Karpas-422 (cell line): ENCODE results near the gene PAK1IP1. TPM values are rescaled to one million over a fixed set of nuclear protein-coding genes. Genes with fewer than 3 reads are reported as not detected.
"Not testable (repeated sequence)": the region's sequence is repeated elsewhere in the genome, so short reads cannot be mapped to it uniquely, and the experiment has no call there.

Experiments used
- DNase-seq: peaks from one replicate; pipeline ENCODE4 v3.0.0-alpha.2; 2015
- H2AFZ ChIP-seq: fragments of 200-600 bp; sonication (generic); 2 replicates; pipeline ENCODE4 v1.6.1; 2014; ENCODE audit warnings: antibody characterized with exemption, low read length, mixed read lengths
- H3K27ac ChIP-seq: fragments of 200-600 bp; sonication (generic); 2 replicates; pipeline ENCODE4 v1.5.1; 2014; ENCODE audit warnings: mild to moderate bottlenecking, low read length, moderate library complexity
- H3K27me3 ChIP-seq: fragments of 200-600 bp; sonication (generic); 2 replicates; pipeline ENCODE4 v1.6.1; 2014; ENCODE audit warnings: low read length, mixed read lengths
- H3K36me3 ChIP-seq: fragments of 200-600 bp; sonication (generic); 2 replicates; pipeline ENCODE4 v1.6.1; 2014; ENCODE audit warnings: low read length, mixed read lengths; ENCODE audit not compliant: insufficient read depth
- H3K4me1 ChIP-seq: fragments of 200-600 bp; sonication (generic); 2 replicates; pipeline ENCODE4 v1.6.1; 2014; ENCODE audit warnings: mild to moderate bottlenecking, low read length, mixed read lengths
- H3K4me2 ChIP-seq: fragments of 200-600 bp; sonication (generic); 2 replicates; pipeline ENCODE4 v1.6.1; 2014; ENCODE audit warnings: low read length, low read depth, mild to moderate bottlenecking; ENCODE audit not compliant: poor library complexity, severe bottlenecking
- H3K4me3 ChIP-seq: fragments of 200-600 bp; sonication (generic); 2 replicates; pipeline ENCODE4 v1.5.1; 2014; ENCODE audit warnings: mild to moderate bottlenecking, antibody characterized with exemption, low read length, mixed read lengths
- H3K79me2 ChIP-seq: fragments of 200-600 bp; sonication (generic); 2 replicates; pipeline ENCODE4 v1.6.1; 2014; ENCODE audit warnings: mild to moderate bottlenecking, low read length, mixed read lengths
- H3K9ac ChIP-seq: fragments of 200-600 bp; sonication (generic); 2 replicates; pipeline ENCODE4 v1.6.0; 2014; ENCODE audit warnings: low read length
- H3K9me2 ChIP-seq: fragments of 200-600 bp; sonication (generic), shearing (Covaris generic); replicated peaks from 2 replicates; pipeline ENCODE4 v1.6.0; 2014; ENCODE audit warnings: mild to moderate bottlenecking, low read length, moderate library complexity; ENCODE audit not compliant: insufficient read depth
- H3K9me3 ChIP-seq: fragments of 300-700, 200-600 bp; sonication (generic); 2 replicates; pipeline ENCODE4 v1.6.1; 2014; ENCODE audit warnings: low read length, mixed read lengths
- H4K20me1 ChIP-seq: fragments of 200-600 bp; sonication (generic); 2 replicates; pipeline ENCODE4 v1.6.1; 2014; ENCODE audit warnings: mild to moderate bottlenecking, antibody characterized with exemption, low read length, low read depth; ENCODE audit not compliant: insufficient read depth
- total RNA-seq: library from RNA; depleted of rRNA; stranded (reverse); fragments of >200 nt; shearing (Covaris generic); gene quantifications from 2 replicates; pipeline ENCODE4 v1.2.3, GENCODE V29; 2014; ENCODE audit warnings: low replicate concordance

Gene PAK1IP1
- total RNA-seq, 1 experiment from 2014 or later, result 14.3 TPM

- not testable (repeated sequence) for H3K9me2 ChIP-seq, H3K36me3 ChIP-seq, H3K9ac ChIP-seq, H2AFZ ChIP-seq, H3K4me3 ChIP-seq, H4K20me1 ChIP-seq, H3K79me2 ChIP-seq, H3K9me3 ChIP-seq, H3K27me3 ChIP-seq, H3K4me2 ChIP-seq, DNase-seq, H3K27ac ChIP-seq, H3K4me1 ChIP-seq
These were observed 46.9 kb downstream of the PAK1IP1 start for GRCh38 chr6:10741643-10742042.

GRCh38 chr6:10742251-10742650 is 47.5 kb downstream of the PAK1IP1 start:
- H3K9me2 ChIP-seq, result no peaks in the 10 kb centered on the region
- H3K9ac ChIP-seq, result no peak overlapping the region
- no peaks in the 10 kb centered on the region for H3K27me3 ChIP-seq
- peaks cover 10% of the 10 kb centered on the region for H3K79me2 ChIP-seq
- peaks cover 11% of the 10 kb centered on the region for H3K4me1 ChIP-seq
- H2AFZ ChIP-seq, result no peak overlapping the region
- no peak for DNase-seq
- H3K4me2 ChIP-seq, result no peak overlapping the region
- H3K27ac ChIP-seq, result no peak overlapping the region
- no peak overlapping the region for H3K4me3 ChIP-seq
- H3K9me3 ChIP-seq, result no peaks in the 10 kb centered on the region
- no peaks in the 10 kb centered on the region for H3K36me3 ChIP-seq
- no peaks in the 10 kb centered on the region for H4K20me1 ChIP-seq

- no peak for DNase-seq
- Histone ChIP-seq H3K4me3 (no peak overlapping the region), H3K27ac (no peak overlapping the region), H3K36me3 (no peaks in the 10 kb centered on the region), H4K20me1 (no peaks in the 10 kb centered on the region), H3K27me3 (no peaks in the 10 kb centered on the region), H3K79me2 (peaks cover 19% of the 10 kb centered on the region), H3K9me2 (no peaks in the 10 kb centered on the region), H3K9me3 (no peaks in the 10 kb centered on the region), H3K4me2 (no peak overlapping the region), H3K4me1 (peaks cover 13% of the 10 kb centered on the region), H3K9ac (no peak overlapping the region), H2AFZ (no peak overlapping the region)
These were observed 48.7 kb downstream of the PAK1IP1 start for GRCh38 chr6:10743515-10743914.

- Histone ChIP-seq H4K20me1 (no peaks in the 10 kb centered on the region), H3K79me2 (peaks cover 35% of the 10 kb centered on the region), H3K9ac (no peak overlapping the region), H3K27ac (no peak overlapping the region), H3K9me2 (no peaks in the 10 kb centered on the region), H3K4me3 (no peak overlapping the region), H3K4me2 (no peak overlapping the region), H2AFZ (no peak overlapping the region), H3K4me1 (peaks cover 28% of the 10 kb centered on the region), H3K36me3 (peaks cover 7% of the 10 kb centered on the region; the same call in 1 of the 2 replicates), H3K27me3 (no peaks in the 10 kb centered on the region), H3K9me3 (no peaks in the 10 kb centered on the region)
- DNase-seq, result no peak
These were observed 50.3 kb downstream of the PAK1IP1 start for GRCh38 chr6:10745116-10745515.

- no peaks in the 10 kb centered on the region for H3K9me3 ChIP-seq
- H3K27ac ChIP-seq, result peak overlapping the region; percentile 46; the same call in 1 of the 2 replicates
- peak overlapping the region; percentile 72; the same call in 1 of the 2 replicates for H2AFZ ChIP-seq
- no peaks in the 10 kb centered on the region for H4K20me1 ChIP-seq
- H3K9me2 ChIP-seq, result no peaks in the 10 kb centered on the region
- peak overlapping the region; percentile 88 for H3K9ac ChIP-seq
- H3K4me1 ChIP-seq, result peaks cover 28% of the 10 kb centered on the region
- DNase-seq, result no peak
- H3K79me2 ChIP-seq, result peaks cover 52% of the 10 kb centered on the region
- no peaks in the 10 kb centered on the region for H3K27me3 ChIP-seq
- H3K4me3 ChIP-seq, result peak overlapping the region; percentile 93
- peaks cover 12% of the 10 kb centered on the region; the same call in 1 of the 2 replicates for H3K36me3 ChIP-seq
- peak overlapping the region; percentile 82 for H3K4me2 ChIP-seq
These were observed 52.1 kb downstream of the PAK1IP1 start for GRCh38 chr6:10746915-10747250.

GRCh38 chr6:10747251-10747972 is 52.6 kb downstream of the PAK1IP1 start, which contains the start of gene TMEM14B:
Gene TMEM14B, plus strand, starts transcription at chr6:10747805. Its CDS starts 1,441 bp downstream, at chr6:10749246.
- peak within 1 kb of the TSS; percentile 88 for H3K9ac ChIP-seq
- H3K9me2 ChIP-seq, result no peaks in the 10 kb centered on the region
- H4K20me1 ChIP-seq, result no peaks in the 10 kb centered on the region
- peak within 1 kb of the TSS; percentile 82 for H3K4me2 ChIP-seq
- no peaks in the 10 kb centered on the region for H3K9me3 ChIP-seq
- peak within 1 kb of the TSS; percentile 59; the same call in 1 of the 2 replicates for H3K27ac ChIP-seq
- H3K36me3 ChIP-seq, result peaks cover 12% of the 10 kb centered on the region; the same call in 1 of the 2 replicates
- no peaks in the 10 kb centered on the region for H3K27me3 ChIP-seq
- H3K79me2 ChIP-seq, result peaks cover 53% of the 10 kb centered on the region
- peak within 1 kb of the TSS; percentile 72; the same call in 1 of the 2 replicates for H2AFZ ChIP-seq
- DNase-seq, result peak; percentile 99
- H3K4me1 ChIP-seq, result peaks cover 28% of the 10 kb centered on the region
- peak within 1 kb of the TSS; percentile 93 for H3K4me3 ChIP-seq

GRCh38 chr6:10749734-10750133 is 55.0 kb downstream of the PAK1IP1 start:
- H3K9me2 ChIP-seq, result no peaks in the 10 kb centered on the region
- H3K27me3 ChIP-seq, result no peaks in the 10 kb centered on the region
- H3K36me3 ChIP-seq, result peaks cover 23% of the 10 kb centered on the region; the same call in 1 of the 2 replicates
- H3K79me2 ChIP-seq, result peaks cover 75% of the 10 kb centered on the region
- no peaks in the 10 kb centered on the region for H3K9me3 ChIP-seq
- H3K27ac ChIP-seq, result no peak overlapping the region
- peak overlapping the region; percentile 82 for H3K4me2 ChIP-seq
- no peak overlapping the region for H2AFZ ChIP-seq
- no peak for DNase-seq
- H3K4me3 ChIP-seq, result no peak overlapping the region
- H3K9ac ChIP-seq, result peak overlapping the region; percentile 88; the same call in 1 of the 2 replicates
- peaks cover 28% of the 10 kb centered on the region for H3K4me1 ChIP-seq
- H4K20me1 ChIP-seq, result no peaks in the 10 kb centered on the region

GRCh38 chr6:10750568-10750967 is 55.8 kb downstream of the PAK1IP1 start:
- H3K79me2 ChIP-seq, result peaks cover 79% of the 10 kb centered on the region
- H3K9ac ChIP-seq, result not testable (repeated sequence)

More at GRCh38 chr6:10750568-10750967, 55.8 kb downstream of the PAK1IP1 start:
- H3K27ac ChIP-seq, H3K4me3 ChIP-seq, DNase-seq, H3K27me3 ChIP-seq, H3K9me2 ChIP-seq, H3K4me2 ChIP-seq, H2AFZ ChIP-seq, H3K9me3 ChIP-seq, H4K20me1 ChIP-seq: not testable (repeated sequence)
- Histone ChIP-seq H3K36me3 (peaks cover 31% of the 10 kb centered on the region; the same call in 1 of the 2 replicates), H3K4me1 (peaks cover 28% of the 10 kb centered on the region)
